Measurements from ENCODE around the gene DDIAS. TPM values are rescaled to one million over a fixed set of nuclear protein-coding genes. Genes with fewer than 3 reads are reported as not detected.
A peak's percentile ranks its signal among the peaks of the same experiment; 100 is the strongest.
"Not testable (repeated sequence)": the region's sequence is repeated elsewhere in the genome, so short reads cannot be mapped to it uniquely, and the experiment has no call there.

The DDIAS gene
- total RNA-seq, 4 donors from 2014 or later, result 0.22 to 3.1 (median 1.3) TPM

GRCh38 chr11:82959987-82960778, 58.6 kb downstream of the DDIAS start:
- Histone ChIP-seq H3K27ac (peak overlapping the region in 1 of 4 donors; percentile 43), H3K4me3 (no peak overlapping the region), H3K9me3 (no peaks in the 10 kb centered on the region), H3K4me1 (peaks cover 0 to 2% (median 0%) of the 10 kb centered on the region in 4 donors), H3K36me3 (no peaks in the 10 kb centered on the region), H3K27me3 (no peaks in the 10 kb centered on the region)
- WGBS, 2 donors, result 60 to 66% methylated on average over 5 of the region's 5 CpGs
- DNase-seq (ENCODE audit: low spot score in 2 of 2), result no peak
- TF ChIP-seq, protein P1, sequence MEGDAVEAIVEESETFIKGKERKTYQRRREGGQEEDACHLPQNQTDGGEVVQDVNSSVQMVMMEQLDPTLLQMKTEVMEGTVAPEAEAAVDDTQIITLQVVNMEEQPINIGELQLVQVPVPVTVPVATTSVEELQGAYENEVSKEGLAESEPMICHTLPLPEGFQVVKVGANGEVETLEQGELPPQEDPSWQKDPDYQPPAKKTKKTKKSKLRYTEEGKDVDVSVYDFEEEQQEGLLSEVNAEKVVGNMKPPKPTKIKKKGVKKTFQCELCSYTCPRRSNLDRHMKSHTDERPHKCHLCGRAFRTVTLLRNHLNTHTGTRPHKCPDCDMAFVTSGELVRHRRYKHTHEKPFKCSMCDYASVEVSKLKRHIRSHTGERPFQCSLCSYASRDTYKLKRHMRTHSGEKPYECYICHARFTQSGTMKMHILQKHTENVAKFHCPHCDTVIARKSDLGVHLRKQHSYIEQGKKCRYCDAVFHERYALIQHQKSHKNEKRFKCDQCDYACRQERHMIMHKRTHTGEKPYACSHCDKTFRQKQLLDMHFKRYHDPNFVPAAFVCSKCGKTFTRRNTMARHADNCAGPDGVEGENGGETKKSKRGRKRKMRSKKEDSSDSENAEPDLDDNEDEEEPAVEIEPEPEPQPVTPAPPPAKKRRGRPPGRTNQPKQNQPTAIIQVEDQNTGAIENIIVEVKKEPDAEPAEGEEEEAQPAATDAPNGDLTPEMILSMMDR (IDR thresholded peaks at IDR 0.05), result no peak
- TF ChIP-seq EP300 (IDR thresholded peaks at IDR 0.05), result no peak

- H3K27me3 ChIP-seq, result no peaks in the 10 kb centered on the region
- WGBS, 2 donors, result 60 to 77% methylated on average over 2 of the region's 2 CpGs
- H3K4me1 ChIP-seq, result no peaks in the 10 kb centered on the region
- no peak for DNase-seq (ENCODE audit: low spot score in 2 of 2)
- H3K36me3 ChIP-seq, result no peaks in the 10 kb centered on the region
- TF ChIP-seq EP300 (IDR thresholded peaks at IDR 0.05) (no peak), POLR2A (IDR thresholded peaks at IDR 0.05) (no peak)
- TF ChIP-seq, protein P1 (IDR thresholded peaks at IDR 0.05), result no peak
- peak overlapping the region in 1 of 4 donors; percentile 43 for H3K27ac ChIP-seq
- H3K4me3 ChIP-seq, result no peak overlapping the region
- H3K9me3 ChIP-seq, result no peaks in the 10 kb centered on the region
Observed at GRCh38 chr11:82960779-82961143, 59.2 kb downstream of the DDIAS start.

- not testable (repeated sequence) for H3K9me3 ChIP-seq; H3K4me1 ChIP-seq; H3K27ac ChIP-seq; H3K36me3 ChIP-seq; DNase-seq (ENCODE audit: low spot score in 2 of 2); H3K4me3 ChIP-seq; H3K27me3 ChIP-seq
Observed at GRCh38 chr11:82962021-82962420, 60.5 kb downstream of the DDIAS start.

DNA sequence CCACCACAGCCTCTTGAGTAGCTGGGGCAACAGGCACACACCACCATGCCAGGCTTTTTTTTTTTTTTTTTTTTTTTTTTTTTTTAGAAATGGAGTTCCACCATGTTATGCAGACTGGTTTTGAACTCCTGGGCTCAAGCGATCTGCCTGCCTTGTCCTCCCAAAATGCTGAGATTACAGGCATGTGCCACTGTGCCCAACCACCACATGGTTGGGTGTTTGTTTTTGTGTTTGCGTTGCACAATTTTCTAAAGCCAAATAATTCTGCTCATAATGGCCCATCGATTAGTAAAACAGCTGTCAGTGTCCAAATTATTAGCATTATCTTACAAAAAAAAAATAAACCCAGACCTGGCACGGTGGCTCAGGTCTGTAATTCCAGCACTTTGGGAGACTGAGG, 65.8 kb downstream of the DDIAS start:
- H3K9me3 ChIP-seq, result no peaks in the 10 kb centered on the region
- TF ChIP-seq EP300 (IDR thresholded peaks at IDR 0.05), result no peak
- TF ChIP-seq, protein P1 (IDR thresholded peaks at IDR 0.05), result no peak
- TF ChIP-seq POLR2A (IDR thresholded peaks at IDR 0.05), result no peak
- H3K27me3 ChIP-seq, result no peaks in the 10 kb centered on the region
- no peaks in the 10 kb centered on the region for H3K36me3 ChIP-seq
- no peak for DNase-seq (ENCODE audit: low spot score in 2 of 2)
- H3K27ac ChIP-seq, result no peak overlapping the region
- no peak overlapping the region for H3K4me3 ChIP-seq
- no peaks in the 10 kb centered on the region for H3K4me1 ChIP-seq
- 81 to 92% methylated on average over 4 of the region's 4 CpGs for WGBS, 2 donors

DNA sequence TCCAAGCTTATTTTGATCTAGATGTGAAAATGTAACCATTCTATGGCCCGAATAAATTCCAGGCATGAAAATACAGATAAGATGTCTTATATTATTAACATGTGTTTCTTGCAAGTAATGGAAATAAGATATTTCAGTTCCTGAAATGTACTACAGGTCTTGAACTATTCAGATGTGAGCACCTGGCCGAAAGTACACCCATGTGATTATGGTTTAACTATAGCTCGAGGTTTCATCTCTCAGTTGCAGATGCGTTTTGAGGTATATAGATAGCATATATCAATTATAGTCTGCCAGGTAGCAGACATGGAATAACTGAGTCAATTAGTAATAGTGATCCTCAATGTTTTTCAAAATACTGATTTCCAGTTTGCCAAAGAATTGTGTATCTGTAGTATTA, 68.3 kb downstream of the DDIAS start:
- Histone ChIP-seq H3K9me3 (no peaks in the 10 kb centered on the region), H3K27me3 (no peaks in the 10 kb centered on the region), H3K27ac (no peak overlapping the region), H3K4me3 (no peak overlapping the region), H3K36me3 (no peaks in the 10 kb centered on the region), H3K4me1 (no peaks in the 10 kb centered on the region)
- DNase-seq (ENCODE audit: low spot score in 2 of 2), result no peak
- TF ChIP-seq EP300 (IDR thresholded peaks at IDR 0.05) (no peak), POLR2A (IDR thresholded peaks at IDR 0.05) (no peak)
- TF ChIP-seq, protein P1 (IDR thresholded peaks at IDR 0.05), result no peak
- WGBS, 2 donors, result 82 to 85% methylated on average over 4 of the region's 4 CpGs

DNA sequence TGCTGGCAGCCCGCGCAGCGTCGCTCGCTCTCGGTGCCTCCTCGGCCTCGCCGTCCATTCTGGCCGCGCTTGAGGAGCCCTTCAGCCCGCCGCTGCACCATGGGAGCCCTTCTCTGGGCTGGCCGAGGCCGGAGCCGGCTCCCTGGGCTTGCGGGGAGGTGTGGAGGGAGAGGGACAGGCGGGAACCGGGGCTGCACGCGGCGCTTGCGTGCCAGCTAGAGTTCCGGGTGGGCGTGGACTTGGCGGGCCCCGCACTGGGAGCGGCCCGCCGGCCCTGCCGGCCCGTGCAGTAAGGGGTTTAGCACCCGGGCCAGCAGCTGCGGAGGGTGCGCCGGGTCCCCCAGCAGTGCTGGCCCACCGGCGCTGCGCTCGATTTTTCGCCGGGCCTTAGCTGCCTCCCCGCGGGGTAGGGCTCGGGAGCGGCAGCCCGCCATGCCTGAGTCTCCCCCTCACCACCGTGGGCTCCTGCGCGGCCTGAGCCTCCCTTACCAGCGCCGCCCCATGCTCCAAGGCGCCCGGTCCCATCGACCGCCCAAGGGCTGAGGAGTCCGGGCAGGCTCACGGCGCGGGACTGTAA, 69.1 kb downstream of the DDIAS start:
- not testable (repeated sequence) for H3K36me3 ChIP-seq; H3K4me1 ChIP-seq; DNase-seq (ENCODE audit: low spot score in 2 of 2); H3K27me3 ChIP-seq; H3K4me3 ChIP-seq; H3K9me3 ChIP-seq; H3K27ac ChIP-seq
- WGBS, 2 donors, result 91 to 94% methylated on average over 35 to 45 of the region's 60 CpGs

DNA sequence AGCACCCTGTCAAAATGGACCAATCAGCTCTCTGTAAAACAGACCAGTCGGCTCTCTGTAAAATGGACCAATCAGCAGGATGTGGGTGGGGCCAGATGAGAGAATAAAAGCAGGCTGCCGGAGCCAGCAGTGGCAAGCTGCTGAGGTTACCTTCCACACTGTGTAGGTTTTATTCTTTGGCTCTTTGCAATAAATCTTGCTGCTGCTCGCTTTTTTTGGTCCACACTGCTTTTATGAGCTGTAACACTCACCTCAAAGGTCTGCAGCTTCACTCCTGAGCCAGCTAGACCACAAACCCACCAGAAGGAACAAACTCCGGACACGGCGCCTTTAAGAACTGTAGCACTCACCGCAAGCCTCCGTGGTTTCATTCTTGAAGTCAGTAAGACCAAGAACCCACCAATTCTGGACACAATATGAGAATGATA, 70.0 kb downstream of the DDIAS start:
- DNase-seq (ENCODE audit: low spot score in 2 of 2); H3K9me3 ChIP-seq; H3K27ac ChIP-seq; H3K4me1 ChIP-seq; H3K36me3 ChIP-seq; H3K4me3 ChIP-seq; H3K27me3 ChIP-seq: not testable (repeated sequence)
- WGBS, 2 donors, result 85 to 89% methylated on average over 8 of the region's 8 CpGs
